Measurements from ENCODE around the gene MACF1. TPM values are rescaled to one million over a fixed set of nuclear protein-coding genes. Genes with fewer than 3 reads are reported as not detected.
A peak's percentile ranks its signal among the peaks of the same experiment; 100 is the strongest.

The MACF1 gene
- total and polyA plus RNA-seq, 4 donors, result 284 to 366 (median 329) TPM

GRCh38 chr1:39177706-39178105 lies 26.8 kb upstream of the MACF1 start:
- peak in 1 of 6 donors; percentile 54 for DNase-seq (ENCODE audit: low read depth in 4 of 6, low spot score in 6 of 6)
- no CpG with 5 or more reads among the region's 3 CpGs for WGBS (ENCODE audit: insufficient coverage)
- Histone ChIP-seq H3K9me3 (ENCODE audit: control insufficient read depth, insufficient read depth, low read length) (no peaks in the 10 kb centered on the region), H3K27me3 (ENCODE audit: control insufficient read depth, insufficient read depth, low read length) (no peaks in the 10 kb centered on the region), H3K36me3 (ENCODE audit: control insufficient read depth, insufficient read depth, low read length) (no peaks in the 10 kb centered on the region), H3K27ac (ENCODE audit: low read depth, low read length) (no peak overlapping the region), H3K4me1 (ENCODE audit: control insufficient read depth, insufficient read depth, low read length) (peaks cover 11% of the 10 kb centered on the region), H3K4me3 (ENCODE audit: low read depth, low read length) (no peak overlapping the region)

- no peaks in the 10 kb centered on the region for H3K9me3 ChIP-seq (ENCODE audit: control insufficient read depth, insufficient read depth, low read length)
- peaks cover 6% of the 10 kb centered on the region for H3K4me1 ChIP-seq (ENCODE audit: control insufficient read depth, insufficient read depth, low read length)
- H3K4me3 ChIP-seq (ENCODE audit: low read depth, low read length), result no peak overlapping the region
- DNase-seq (ENCODE audit: low read depth in 4 of 6, low spot score in 6 of 6), result no peak
- no peaks in the 10 kb centered on the region for H3K27me3 ChIP-seq (ENCODE audit: control insufficient read depth, insufficient read depth, low read length)
- no peaks in the 10 kb centered on the region for H3K36me3 ChIP-seq (ENCODE audit: control insufficient read depth, insufficient read depth, low read length)
- 64% methylated on average over 5 of the region's 6 CpGs for WGBS (ENCODE audit: insufficient coverage)
- H3K27ac ChIP-seq (ENCODE audit: low read depth, low read length), result no peak overlapping the region
Measured at GRCh38 chr1:39178541-39179431, 25.7 kb upstream of the MACF1 start.

- H3K27me3 ChIP-seq (ENCODE audit: control insufficient read depth, insufficient read depth, low read length), result no peaks in the 10 kb centered on the region
- peaks cover 3% of the 10 kb centered on the region for H3K4me1 ChIP-seq (ENCODE audit: control insufficient read depth, insufficient read depth, low read length)
- H3K4me3 ChIP-seq (ENCODE audit: low read depth, low read length), result no peak overlapping the region
- no peaks in the 10 kb centered on the region for H3K9me3 ChIP-seq (ENCODE audit: control insufficient read depth, insufficient read depth, low read length)
- 100% methylated on average over 1 of the region's 3 CpGs for WGBS (ENCODE audit: insufficient coverage)
- peaks cover 2% of the 10 kb centered on the region for H3K36me3 ChIP-seq (ENCODE audit: control insufficient read depth, insufficient read depth, low read length)
- H3K27ac ChIP-seq (ENCODE audit: low read depth, low read length), result no peak overlapping the region
- no peak for DNase-seq (ENCODE audit: low read depth in 4 of 6, low spot score in 6 of 6)
Measured at GRCh38 chr1:39181311-39181710, 23.2 kb upstream of the MACF1 start.

GRCh38 chr1:39182804-39183203 lies 21.7 kb upstream of the MACF1 start:
- Histone ChIP-seq H3K9me3 (ENCODE audit: control insufficient read depth, insufficient read depth, low read length) (no peaks in the 10 kb centered on the region), H3K27me3 (ENCODE audit: control insufficient read depth, insufficient read depth, low read length) (no peaks in the 10 kb centered on the region), H3K4me3 (ENCODE audit: low read depth, low read length) (no peak overlapping the region), H3K4me1 (ENCODE audit: control insufficient read depth, insufficient read depth, low read length) (peaks cover 3% of the 10 kb centered on the region), H3K27ac (ENCODE audit: low read depth, low read length) (no peak overlapping the region), H3K36me3 (ENCODE audit: control insufficient read depth, insufficient read depth, low read length) (peaks cover 2% of the 10 kb centered on the region)
- no CpG with 5 or more reads among the region's 2 CpGs for WGBS (ENCODE audit: insufficient coverage)
- no peak for DNase-seq (ENCODE audit: low read depth in 4 of 6, low spot score in 6 of 6)

GRCh38 chr1:39183503-39184353 lies 20.8 kb upstream of the MACF1 start:
- Histone ChIP-seq H3K9me3 (ENCODE audit: control insufficient read depth, insufficient read depth, low read length) (no peaks in the 10 kb centered on the region), H3K27ac (ENCODE audit: low read depth, low read length) (peak overlapping the region; percentile 6), H3K4me1 (ENCODE audit: control insufficient read depth, insufficient read depth, low read length) (no peaks in the 10 kb centered on the region), H3K36me3 (ENCODE audit: control insufficient read depth, insufficient read depth, low read length) (peaks cover 2% of the 10 kb centered on the region), H3K4me3 (ENCODE audit: low read depth, low read length) (no peak overlapping the region), H3K27me3 (ENCODE audit: control insufficient read depth, insufficient read depth, low read length) (no peaks in the 10 kb centered on the region)
- WGBS (ENCODE audit: insufficient coverage), result 94% methylated on average over 4 of the region's 4 CpGs
- no peak for DNase-seq (ENCODE audit: low read depth in 4 of 6, low spot score in 6 of 6)

GRCh38 chr1:39184354-39184818 lies 20.1 kb upstream of the MACF1 start:
- H3K36me3 ChIP-seq (ENCODE audit: control insufficient read depth, insufficient read depth, low read length), result peaks cover 2% of the 10 kb centered on the region
- H3K27me3 ChIP-seq (ENCODE audit: control insufficient read depth, insufficient read depth, low read length), result no peaks in the 10 kb centered on the region
- H3K9me3 ChIP-seq (ENCODE audit: control insufficient read depth, insufficient read depth, low read length), result no peaks in the 10 kb centered on the region
- no peak overlapping the region for H3K4me3 ChIP-seq (ENCODE audit: low read depth, low read length)
- H3K27ac ChIP-seq (ENCODE audit: low read depth, low read length), result no peak overlapping the region
- no peak for DNase-seq (ENCODE audit: low read depth in 4 of 6, low spot score in 6 of 6)
- 100% methylated on average over 2 of the region's 3 CpGs for WGBS (ENCODE audit: insufficient coverage)
- H3K4me1 ChIP-seq (ENCODE audit: control insufficient read depth, insufficient read depth, low read length), result no peaks in the 10 kb centered on the region

GRCh38 chr1:39187275-39188046 lies 17.0 kb upstream of the MACF1 start:
- no peak for DNase-seq (ENCODE audit: low read depth in 4 of 6, low spot score in 6 of 6)
- Histone ChIP-seq H3K27ac (ENCODE audit: low read depth, low read length) (no peak overlapping the region), H3K36me3 (ENCODE audit: control insufficient read depth, insufficient read depth, low read length) (peaks cover 2% of the 10 kb centered on the region), H3K9me3 (ENCODE audit: control insufficient read depth, insufficient read depth, low read length) (no peaks in the 10 kb centered on the region), H3K4me1 (ENCODE audit: control insufficient read depth, insufficient read depth, low read length) (peaks cover 7% of the 10 kb centered on the region), H3K4me3 (ENCODE audit: low read depth, low read length) (no peak overlapping the region), H3K27me3 (ENCODE audit: control insufficient read depth, insufficient read depth, low read length) (no peaks in the 10 kb centered on the region)
- WGBS (ENCODE audit: insufficient coverage), result no CpG with 5 or more reads among the region's 3 CpGs

GRCh38 chr1:39189592-39190041 lies 14.9 kb upstream of the MACF1 start:
- Histone ChIP-seq H3K27me3 (ENCODE audit: control insufficient read depth, insufficient read depth, low read length) (no peaks in the 10 kb centered on the region), H3K36me3 (ENCODE audit: control insufficient read depth, insufficient read depth, low read length) (peaks cover 2% of the 10 kb centered on the region), H3K4me3 (ENCODE audit: low read depth, low read length) (no peak overlapping the region), H3K4me1 (ENCODE audit: control insufficient read depth, insufficient read depth, low read length) (peaks cover 7% of the 10 kb centered on the region), H3K27ac (ENCODE audit: low read depth, low read length) (no peak overlapping the region), H3K9me3 (ENCODE audit: control insufficient read depth, insufficient read depth, low read length) (no peaks in the 10 kb centered on the region)
- WGBS (ENCODE audit: insufficient coverage), result no CpG with 5 or more reads among the region's 1 CpG
- DNase-seq (ENCODE audit: low read depth in 4 of 6, low spot score in 6 of 6), result no peak

GRCh38 chr1:39190096-39190495 lies 14.4 kb upstream of the MACF1 start:
- DNase-seq (ENCODE audit: low read depth in 4 of 6, low spot score in 6 of 6), result no peak
- no peak overlapping the region for H3K4me3 ChIP-seq (ENCODE audit: low read depth, low read length)
- H3K36me3 ChIP-seq (ENCODE audit: control insufficient read depth, insufficient read depth, low read length), result no peaks in the 10 kb centered on the region
- H3K4me1 ChIP-seq (ENCODE audit: control insufficient read depth, insufficient read depth, low read length), result peaks cover 7% of the 10 kb centered on the region
- no peaks in the 10 kb centered on the region for H3K9me3 ChIP-seq (ENCODE audit: control insufficient read depth, insufficient read depth, low read length)
- no CpG with 5 or more reads among the region's 3 CpGs for WGBS (ENCODE audit: insufficient coverage)
- H3K27ac ChIP-seq (ENCODE audit: low read depth, low read length), result no peak overlapping the region
- no peaks in the 10 kb centered on the region for H3K27me3 ChIP-seq (ENCODE audit: control insufficient read depth, insufficient read depth, low read length)
